ENCODE results near the gene PPP1R2C. TPM values are rescaled to one million over a fixed set of nuclear protein-coding genes. Genes with fewer than 3 reads are reported as not detected.

The PPP1R2C gene
- total RNA-seq, 1 donor from 2014 or later = not detected

GRCh38 chrX:42748067-42748850 lies 29.7 kb downstream of the PPP1R2C start:
- no peak for TF ChIP-seq EZH2phosphoT487 (IDR thresholded peaks at IDR 0.05)
- TF ChIP-seq CTCF (IDR thresholded peaks at IDR 0.05) = no peak
- TF ChIP-seq EZH2 (IDR thresholded peaks at IDR 0.05) = no peak

GRCh38 chrX:42746606-42747005 lies 31.4 kb downstream of the PPP1R2C start:
- Histone ChIP-seq H3K79me2 (ENCODE audit: low read depth) (no peaks in the 10 kb centered on the region), H3K4me3 (no peak overlapping the region), H3F3A (ENCODE audit: low read depth) (no peaks in the 10 kb centered on the region), H2AFZ (replicated peaks) (no peak overlapping the region), H4K20me1 (ENCODE audit: low read depth) (no peaks in the 10 kb centered on the region), H3K9ac (no peak overlapping the region), H3K27ac (no peak overlapping the region), H3K4me2 (no peak overlapping the region), H3K27me3 (no peaks in the 10 kb centered on the region), H3K36me3 (no peaks in the 10 kb centered on the region), H3K9me3 (ENCODE audit: low read depth) (no peaks in the 10 kb centered on the region), H3K4me1 (no peaks in the 10 kb centered on the region)
- Mint-ChIP-seq H3K27me3 (ENCODE audit: insufficient read depth, low read depth) (peaks cover 4% of the 10 kb centered on the region), H3K36me3 (no peaks in the 10 kb centered on the region), H3K27ac (no peak overlapping the region), H3K9me3 (no peaks in the 10 kb centered on the region), H3K4me3 (no peak overlapping the region), H3K4me1 (no peaks in the 10 kb centered on the region)
- TF ChIP-seq EZH2 (IDR thresholded peaks at IDR 0.05) (no peak), EZH2phosphoT487 (IDR thresholded peaks at IDR 0.05) (no peak), CTCF (IDR thresholded peaks at IDR 0.05) (no peak)
- DNase-seq (ENCODE audit: low spot score) = no peak

More at GRCh38 chrX:42748067-42748850, 29.7 kb downstream of the PPP1R2C start:
- Histone ChIP-seq H3K27ac (no peak overlapping the region), H3K27me3 (no peaks in the 10 kb centered on the region), H3K79me2 (ENCODE audit: low read depth) (no peaks in the 10 kb centered on the region), H3K4me3 (no peak overlapping the region), H3K4me2 (no peak overlapping the region), H3K9ac (no peak overlapping the region), H3F3A (ENCODE audit: low read depth) (no peaks in the 10 kb centered on the region), H4K20me1 (ENCODE audit: low read depth) (no peaks in the 10 kb centered on the region), H2AFZ (replicated peaks) (peak overlapping the region; percentile 18), H3K9me3 (ENCODE audit: low read depth) (no peaks in the 10 kb centered on the region), H3K4me1 (no peaks in the 10 kb centered on the region), H3K36me3 (no peaks in the 10 kb centered on the region)
- no peaks in the 10 kb centered on the region for H3K9me3 Mint-ChIP-seq
- DNase-seq (ENCODE audit: low spot score) = no peak
- H3K4me3 Mint-ChIP-seq = no peak overlapping the region
- no peaks in the 10 kb centered on the region for H3K36me3 Mint-ChIP-seq
- H3K27ac Mint-ChIP-seq = no peak overlapping the region
- H3K27me3 Mint-ChIP-seq (ENCODE audit: insufficient read depth, low read depth) = peaks cover 4% of the 10 kb centered on the region
- no peaks in the 10 kb centered on the region for H3K4me1 Mint-ChIP-seq

- Histone ChIP-seq H3K4me1 (no peaks in the 10 kb centered on the region), H3K4me3 (no peak overlapping the region), H3K9ac (no peak overlapping the region), H4K20me1 (ENCODE audit: low read depth) (no peaks in the 10 kb centered on the region), H3K27me3 (no peaks in the 10 kb centered on the region), H3K27ac (no peak overlapping the region), H2AFZ (replicated peaks) (no peak overlapping the region), H3K9me3 (ENCODE audit: low read depth) (no peaks in the 10 kb centered on the region), H3F3A (ENCODE audit: low read depth) (no peaks in the 10 kb centered on the region), H3K4me2 (no peak overlapping the region), H3K79me2 (ENCODE audit: low read depth) (no peaks in the 10 kb centered on the region), H3K36me3 (no peaks in the 10 kb centered on the region)
- Mint-ChIP-seq H3K9me3 (no peaks in the 10 kb centered on the region), H3K4me1 (no peaks in the 10 kb centered on the region), H3K27me3 (ENCODE audit: insufficient read depth, low read depth) (peaks cover under 1% of the 10 kb centered on the region), H3K27ac (no peak overlapping the region), H3K36me3 (no peaks in the 10 kb centered on the region), H3K4me3 (no peak overlapping the region)
- TF ChIP-seq EZH2phosphoT487 (IDR thresholded peaks at IDR 0.05) (no peak), CTCF (IDR thresholded peaks at IDR 0.05) (no peak), EZH2 (IDR thresholded peaks at IDR 0.05) (no peak)
- no peak for DNase-seq (ENCODE audit: low spot score)
Observed at GRCh38 chrX:42740456-42740855, 37.5 kb downstream of the PPP1R2C start.

All from neural progenitor cell (in vitro differentiated cells).